GM06990 (cell line): ENCODE results near the gene ITGA2B.

Experiments used
- DNase-seq: peaks from one replicate; pipeline ENCODE4 v3.0.0-alpha.2; 2011; ENCODE audit not compliant: insufficient read length; ENCODE audit errors: extremely low read depth
- H3K27me3 ChIP-seq: replicated peaks from 2 replicates; pipeline ENCODE4 v1.6.0; 2011; ENCODE audit warnings: low read length; ENCODE audit not compliant: control insufficient read depth, insufficient read depth
- H3K36me3 ChIP-seq: 2 replicates; pipeline ENCODE4 v1.5.1; 2011; ENCODE audit warnings: low read length; ENCODE audit not compliant: control insufficient read depth, insufficient read depth
- H3K4me3 ChIP-seq: replicated peaks from 2 replicates; pipeline ENCODE4 v1.5.1; 2011; ENCODE audit warnings: low read depth, mild to moderate bottlenecking, control low read depth, low read length
- TF ChIP-seq, protein P1 (sequence below): IDR thresholded peaks from 2 replicates; pipeline ENCODE4 v1.5.1; 2011; ENCODE audit warnings: low read length, control low read depth, mild to moderate bottlenecking, inconsistent platforms; ENCODE audit not compliant: insufficient read depth, poor library complexity, severe bottlenecking

ITGA2B gene

DNA sequence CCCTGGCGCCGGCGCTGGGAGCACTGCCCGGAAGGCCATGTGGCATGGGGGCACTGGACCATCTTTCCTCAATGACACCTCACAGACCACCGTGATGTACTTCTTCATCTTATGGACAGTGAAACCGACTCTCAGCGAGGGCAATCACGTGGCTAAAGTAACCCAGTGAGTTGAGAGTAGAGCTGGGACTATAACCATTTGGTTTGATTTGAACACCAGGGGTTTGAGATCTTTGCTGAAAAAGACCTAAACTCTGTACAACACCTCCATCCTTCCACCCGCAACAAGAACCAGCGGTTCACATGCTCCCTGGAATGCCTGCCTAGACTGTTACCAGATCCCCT lies 3.3 kb downstream of the ITGA2B start:
- Histone ChIP-seq H3K4me3 (no peak overlapping the region), H3K27me3 (no peaks in the 10 kb centered on the region; the same call in 1 of the 2 replicates), H3K36me3 (no peaks in the 10 kb centered on the region)
- DNase-seq = no peak
- TF ChIP-seq, protein P1, sequence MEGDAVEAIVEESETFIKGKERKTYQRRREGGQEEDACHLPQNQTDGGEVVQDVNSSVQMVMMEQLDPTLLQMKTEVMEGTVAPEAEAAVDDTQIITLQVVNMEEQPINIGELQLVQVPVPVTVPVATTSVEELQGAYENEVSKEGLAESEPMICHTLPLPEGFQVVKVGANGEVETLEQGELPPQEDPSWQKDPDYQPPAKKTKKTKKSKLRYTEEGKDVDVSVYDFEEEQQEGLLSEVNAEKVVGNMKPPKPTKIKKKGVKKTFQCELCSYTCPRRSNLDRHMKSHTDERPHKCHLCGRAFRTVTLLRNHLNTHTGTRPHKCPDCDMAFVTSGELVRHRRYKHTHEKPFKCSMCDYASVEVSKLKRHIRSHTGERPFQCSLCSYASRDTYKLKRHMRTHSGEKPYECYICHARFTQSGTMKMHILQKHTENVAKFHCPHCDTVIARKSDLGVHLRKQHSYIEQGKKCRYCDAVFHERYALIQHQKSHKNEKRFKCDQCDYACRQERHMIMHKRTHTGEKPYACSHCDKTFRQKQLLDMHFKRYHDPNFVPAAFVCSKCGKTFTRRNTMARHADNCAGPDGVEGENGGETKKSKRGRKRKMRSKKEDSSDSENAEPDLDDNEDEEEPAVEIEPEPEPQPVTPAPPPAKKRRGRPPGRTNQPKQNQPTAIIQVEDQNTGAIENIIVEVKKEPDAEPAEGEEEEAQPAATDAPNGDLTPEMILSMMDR = no peak

DNA sequence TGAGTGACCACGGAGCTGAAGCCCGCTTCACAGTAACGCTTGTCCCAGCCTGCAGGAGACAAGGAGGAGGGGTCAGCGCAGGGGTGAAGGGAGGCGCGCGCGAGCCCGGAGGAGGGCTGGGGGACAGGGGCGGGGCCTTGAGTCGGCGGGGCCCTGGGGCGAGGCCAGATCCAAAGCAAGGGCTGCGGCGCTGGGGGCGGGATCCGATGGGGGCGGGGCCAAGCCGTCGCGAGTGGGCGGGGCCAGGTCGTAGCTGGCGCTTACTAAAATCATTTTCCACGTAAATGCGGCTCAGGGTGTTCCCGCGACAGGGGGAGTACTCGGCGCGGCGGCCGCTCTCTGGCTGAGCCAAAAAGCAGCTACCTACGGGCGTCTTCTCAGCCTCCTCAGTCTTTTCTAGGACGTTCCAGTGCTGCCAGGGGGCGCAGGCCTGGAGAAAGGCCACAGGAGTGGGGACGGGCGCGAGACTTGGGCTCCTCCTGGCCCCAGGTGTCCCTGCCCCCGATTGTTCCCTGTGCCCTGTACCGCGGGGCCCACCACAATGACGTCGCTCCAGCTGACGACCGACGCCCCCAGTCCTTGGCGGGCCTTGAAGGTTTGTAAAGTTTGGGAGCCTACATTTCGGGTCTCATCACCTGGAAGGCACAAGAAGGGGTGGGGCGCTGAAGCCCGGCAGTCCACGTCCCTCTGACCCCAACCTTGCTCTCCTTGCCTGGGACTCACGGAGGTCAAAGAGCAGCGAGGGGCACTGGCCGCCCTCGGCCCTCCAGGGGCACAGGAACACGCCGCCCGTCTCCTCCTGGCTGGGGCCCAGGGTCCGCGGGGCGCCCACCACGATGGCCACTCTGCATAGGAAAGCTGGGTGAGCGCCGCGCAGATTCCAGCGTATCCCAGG lies 3.9 kb downstream of the ITGA2B start:
- Histone ChIP-seq H3K4me3 (peak overlapping the region; percentile 59), H3K36me3 (no peaks in the 10 kb centered on the region), H3K27me3 (no peaks in the 10 kb centered on the region; the same call in none of the 2 replicates)
- TF ChIP-seq, protein P1 = peak; percentile 31
- peak; percentile 87 for DNase-seq

DNA sequence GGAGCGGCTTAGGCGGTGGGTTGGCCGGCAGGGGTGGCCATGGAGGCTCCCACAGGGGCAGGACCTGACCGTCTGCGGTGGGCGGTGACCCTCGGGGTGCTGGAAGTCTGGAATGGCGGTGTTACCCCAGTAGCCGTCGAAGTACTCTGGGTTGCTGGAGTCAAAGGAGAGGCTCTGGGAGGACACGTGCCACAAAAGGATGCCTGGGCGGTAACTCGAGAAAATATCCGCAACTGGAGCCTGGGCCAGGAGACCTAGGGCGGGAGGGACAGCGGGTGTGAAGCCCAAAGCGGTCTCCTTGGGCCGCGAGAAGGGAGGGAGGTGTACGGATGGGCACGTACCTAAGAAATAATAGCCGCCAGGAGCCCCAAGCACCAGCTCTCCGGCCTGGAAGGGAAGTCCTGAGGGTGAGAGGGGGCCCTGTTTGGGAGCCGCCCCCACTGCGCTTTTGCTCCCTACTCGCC lies 4.6 kb downstream of the ITGA2B start:
- peak overlapping the region; percentile 59 for H3K4me3 ChIP-seq

DNA sequence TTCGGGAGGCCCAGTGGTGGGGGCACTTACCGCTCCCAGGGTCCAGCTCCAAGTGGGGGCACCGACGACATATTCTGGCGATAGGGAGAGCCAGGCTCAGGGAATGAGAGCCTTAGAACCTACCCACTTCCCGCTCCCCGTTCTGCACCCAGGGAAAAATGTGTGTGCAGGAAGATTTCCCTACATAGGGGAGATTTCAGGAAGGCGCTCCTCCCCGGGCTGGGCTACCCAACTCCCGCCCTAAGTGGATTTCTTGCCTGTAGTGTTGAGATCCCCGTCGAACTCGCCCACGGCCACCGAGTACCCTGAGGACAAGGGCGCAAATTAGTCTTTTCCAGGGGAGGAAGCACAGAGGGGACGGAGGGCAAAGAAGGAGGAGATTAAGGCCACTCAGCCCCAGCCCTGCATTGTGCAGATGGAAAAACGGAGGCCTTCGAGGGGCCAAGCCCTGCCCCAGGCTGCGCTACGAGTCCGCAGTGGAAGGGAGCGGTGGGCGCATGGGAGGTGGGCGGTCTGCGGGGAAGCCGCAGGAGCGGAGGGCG lies 5.1 kb downstream of the ITGA2B start:
- Histone ChIP-seq H3K27me3 (no peaks in the 10 kb centered on the region; the same call in none of the 2 replicates), H3K36me3 (no peaks in the 10 kb centered on the region), H3K4me3 (no peak overlapping the region)
- no peak for DNase-seq
- TF ChIP-seq, protein P1 = no peak

More for the DNA sequence above, 4.6 kb downstream of the ITGA2B start:
- DNase-seq = no peak
- H3K36me3 ChIP-seq = no peaks in the 10 kb centered on the region
- no peaks in the 10 kb centered on the region; the same call in none of the 2 replicates for H3K27me3 ChIP-seq
- TF ChIP-seq, protein P1 = no peak

DNA sequence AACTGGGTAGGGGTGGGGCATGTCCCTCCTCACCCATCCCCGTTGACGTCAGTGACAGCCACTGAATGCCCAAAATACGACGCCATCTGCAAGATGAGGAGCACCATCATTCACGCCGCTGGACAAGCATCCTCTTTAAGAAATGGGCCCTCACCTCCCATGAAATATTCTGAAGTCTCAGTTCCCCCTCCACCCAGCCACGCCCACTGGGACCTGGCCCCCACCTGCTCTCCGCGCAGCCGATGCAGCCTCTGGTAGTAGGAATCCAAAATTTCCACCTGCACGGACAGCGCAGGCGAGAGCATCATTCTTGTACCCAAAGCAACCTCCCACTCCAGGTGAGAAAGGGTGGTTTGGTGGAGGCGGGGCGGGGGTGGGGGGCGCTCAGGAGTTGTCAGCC lies 5.6 kb downstream of the ITGA2B start:
- Histone ChIP-seq H3K4me3 (no peak overlapping the region), H3K27me3 (no peaks in the 10 kb centered on the region; the same call in none of the 2 replicates), H3K36me3 (no peaks in the 10 kb centered on the region)
- TF ChIP-seq, protein P1 = no peak
- no peak for DNase-seq
